Fibroblast of lung (primary cell): ENCODE results near the gene TARS3. TPM values are rescaled to one million over a fixed set of nuclear protein-coding genes. Genes with fewer than 3 reads are reported as not detected.

Experiments used
- DNase-seq, 2 donors: peaks; one replicate each; pipeline versions ENCODE4 v3.0.0 to v3.0.0-alpha.2; 2010; ENCODE audit warnings: low read depth in 2 of 2
- H2AFZ ChIP-seq: 2 replicates; pipeline ENCODE4 v1.5.1; 2012; ENCODE audit warnings: low read length, control low read depth, inconsistent platforms
- H3K27ac ChIP-seq: 2 replicates; pipeline ENCODE4 v1.5.1; 2011; ENCODE audit warnings: low read length, control low read depth; ENCODE audit not compliant: insufficient read depth
- H3K27me3 ChIP-seq: 2 replicates; pipeline ENCODE4 v1.5.1; 2011; ENCODE audit warnings: mild to moderate bottlenecking, low read length; ENCODE audit not compliant: control insufficient read depth, insufficient read depth
- H3K36me3 ChIP-seq: 2 replicates; pipeline ENCODE4 v1.5.1; 2011; ENCODE audit warnings: low read length; ENCODE audit not compliant: control insufficient read depth, insufficient read depth
- H3K4me1 ChIP-seq: 2 replicates; pipeline ENCODE4 v1.5.1; 2011; ENCODE audit warnings: low read length; ENCODE audit not compliant: control insufficient read depth, insufficient read depth; ENCODE audit errors: extremely low read depth
- H3K4me2 ChIP-seq: 2 replicates; pipeline ENCODE4 v1.5.1; 2011; ENCODE audit warnings: low read length, control low read depth; ENCODE audit not compliant: insufficient read depth; ENCODE audit errors: extremely low read depth
- H3K4me3 ChIP-seq, 4 experiments: fragments of 200-600 bp in 1 of 4; sonication (generic) in 1 of 4; replicated peaks in 1 of 4; 2 replicates each; pipeline ENCODE4 v1.5.1; 2011 to 2016; ENCODE audit warnings: low read length in 4 of 4, low read depth in 3 of 4, mild to moderate bottlenecking in 3 of 4, control low read depth in 2 of 4, inconsistent platforms in 1 of 4, mixed read lengths in 1 of 4; ENCODE audit not compliant: insufficient read depth in 1 of 4; ENCODE audit errors: control extremely low read depth in 1 of 4
- H3K79me2 ChIP-seq: 2 replicates; pipeline ENCODE4 v1.5.1; 2012; ENCODE audit warnings: mild to moderate bottlenecking, low read length, inconsistent platforms; ENCODE audit not compliant: control insufficient read depth, insufficient read depth
- H3K9ac ChIP-seq: 2 replicates; pipeline ENCODE4 v1.5.1; 2011; ENCODE audit warnings: mild to moderate bottlenecking, low read length, control low read depth; ENCODE audit not compliant: insufficient read depth
- H3K9me3 ChIP-seq: 2 replicates; pipeline ENCODE4 v1.5.1; 2012; ENCODE audit warnings: low read depth, low read length; ENCODE audit not compliant: control insufficient read depth, insufficient read depth
- H4K20me1 ChIP-seq: 2 replicates; pipeline ENCODE4 v1.5.1; 2011; ENCODE audit warnings: low read length; ENCODE audit not compliant: control insufficient read depth, insufficient read depth; ENCODE audit errors: extremely low read depth
- CTCF ChIP-seq, 2 donors: IDR thresholded peaks in 1 of 2; conservative IDR thresholded peaks in 1 of 2; 1 replicate in 1 of 2; 2 replicates in 1 of 2; pipeline ENCODE4 v1.5.1; 2011 to 2012; ENCODE audit warnings: low read length in 2 of 2, control low read depth in 1 of 2, inconsistent platforms in 1 of 2, low read depth in 1 of 2, mild to moderate bottlenecking in 1 of 2
- EZH2 ChIP-seq: IDR thresholded peaks from 2 replicates; pipeline ENCODE4 v1.5.1; 2012; ENCODE audit warnings: low read length, control low read depth, mild to moderate bottlenecking; ENCODE audit errors: missing control alignments
- polyA plus RNA-seq, 2 donors: library from polyadenylated mRNA; depleted of rRNA in 1 of 2; stranded (reverse) in 1 of 2; unstranded in 1 of 2; fragments of >200 nt; gene quantifications; 2 replicates each; pipeline ENCODE4 v1.2.1, GENCODE V29; 2011 to 2012; ENCODE audit warnings: missing spikeins in 1 of 2
- total RNA-seq: library from RNA; depleted of rRNA; stranded (reverse); fragments of >200 nt; gene quantifications from 2 replicates; pipeline ENCODE4 v1.2.1, GENCODE V29; 2014

TARS3 gene
- total and polyA plus RNA-seq, 2 donors (not counting 1 experiment from before 2014, with no cell fraction given): 4.3 to 23.3 TPM

GRCh38 chr15:101647251-101647650 is 77.0 kb downstream of the TARS3 start:
- Histone ChIP-seq H3K36me3 (peaks cover 7% of the 10 kb centered on the region), H3K27ac (no peak overlapping the region), H3K9me3 (no peaks in the 10 kb centered on the region), H4K20me1 (no peaks in the 10 kb centered on the region), H2AFZ (no peak overlapping the region), H3K27me3 (no peaks in the 10 kb centered on the region), H3K79me2 (peaks cover 40% of the 10 kb centered on the region), H3K4me2 (no peak overlapping the region), H3K4me1 (peaks cover 3% of the 10 kb centered on the region), H3K9ac (no peak overlapping the region), H3K4me3 (no peak overlapping the region)
- no peak for TF ChIP-seq EZH2
- no peak for TF ChIP-seq CTCF (conservative IDR thresholded peaks at IDR 0.05 in 1 of 2, IDR thresholded peaks at IDR 0.05 in 1 of 2; ENCODE audit: low read depth in 1 of 2, low read length in 2 of 2)
- no peak for DNase-seq

GRCh38 chr15:101646672-101647071 is 77.6 kb downstream of the TARS3 start:
- TF ChIP-seq CTCF (conservative IDR thresholded peaks at IDR 0.05 in 1 of 2, IDR thresholded peaks at IDR 0.05 in 1 of 2; ENCODE audit: low read depth in 1 of 2, low read length in 2 of 2) (no peak), EZH2 (no peak)
- Histone ChIP-seq H3K9me3 (no peaks in the 10 kb centered on the region), H2AFZ (no peak overlapping the region), H3K27ac (no peak overlapping the region), H3K4me1 (peaks cover 3% of the 10 kb centered on the region), H3K36me3 (peaks cover 7% of the 10 kb centered on the region), H3K4me3 (no peak overlapping the region), H4K20me1 (no peaks in the 10 kb centered on the region), H3K79me2 (peaks cover 38% of the 10 kb centered on the region), H3K27me3 (no peaks in the 10 kb centered on the region), H3K4me2 (no peak overlapping the region), H3K9ac (no peak overlapping the region)
- DNase-seq: no peak

GRCh38 chr15:101642361-101642760 is 81.9 kb downstream of the TARS3 start:
- no peak overlapping the region for H3K27ac ChIP-seq
- no peak for TF ChIP-seq CTCF (conservative IDR thresholded peaks at IDR 0.05 in 1 of 2, IDR thresholded peaks at IDR 0.05 in 1 of 2; ENCODE audit: low read depth in 1 of 2, low read length in 2 of 2)
- no peak for TF ChIP-seq EZH2
- no peaks in the 10 kb centered on the region for H3K4me1 ChIP-seq
- H3K4me3 ChIP-seq: no peak overlapping the region
- no peaks in the 10 kb centered on the region for H3K9me3 ChIP-seq
- H3K79me2 ChIP-seq: peaks cover 2% of the 10 kb centered on the region
- H3K27me3 ChIP-seq: no peaks in the 10 kb centered on the region
- H3K9ac ChIP-seq: no peak overlapping the region
- no peaks in the 10 kb centered on the region for H4K20me1 ChIP-seq
- DNase-seq: no peak
- H3K36me3 ChIP-seq: peaks cover 12% of the 10 kb centered on the region
- H2AFZ ChIP-seq: no peak overlapping the region
- H3K4me2 ChIP-seq: no peak overlapping the region
